MCF 10A (cell line): Measurements from ENCODE around the gene PLPP2. TPM values are rescaled to one million over a fixed set of nuclear protein-coding genes. Genes with fewer than 3 reads are reported as not detected.
"Not testable (repeated sequence)": the region's sequence is repeated elsewhere in the genome, so short reads cannot be mapped to it uniquely, and the experiment has no call there.

Experiments
- BruUV-seq: library from RNA; stranded (reverse); fragments of 400-500 nt; replicated peaks from 2 replicates; lab custom pipeline; 2021; lab: Mats Ljungman, UMichigan
- CTCF ChIA-PET: fragments of 300-600 bp; sonication (Branson Sonifier 250); formaldehyde crosslinking; extraction: SDS; loops from one replicate; lab custom pipeline; 2021; ENCODE audit warnings: antibody characterized with exemption, inconsistent platforms; lab: Yijun Ruan, JAX
- POLR2A ChIA-PET: fragments of 300-600, 350-650 bp; sonication (Branson Sonifier 250); formaldehyde crosslinking; extraction: SDS; loops from one replicate; lab custom pipeline; 2020; ENCODE audit warnings: antibody characterized with exemption, inconsistent platforms; lab: Yijun Ruan, JAX
- DNase-seq: peaks from one replicate; pipeline ENCODE4 v3.0.0-alpha.2; 2018; ENCODE audit not compliant: unreplicated experiment
- H3K27ac Mint-ChIP-seq: one replicate; pipeline ENCODE4 v1.8.0; 2022; ENCODE audit warnings: mild to moderate bottlenecking, low read depth, mixed read lengths; ENCODE audit not compliant: unreplicated experiment
- H3K27me3 Mint-ChIP-seq: one replicate; pipeline ENCODE4 v1.8.0; 2022; ENCODE audit warnings: mixed read lengths; ENCODE audit not compliant: insufficient read depth, unreplicated experiment
- H3K36me3 Mint-ChIP-seq: one replicate; pipeline ENCODE4 v1.8.0; 2022; ENCODE audit warnings: mild to moderate bottlenecking, moderate library complexity, mixed read lengths; ENCODE audit not compliant: insufficient read depth, unreplicated experiment
- H3K4me1 Mint-ChIP-seq: one replicate; pipeline ENCODE4 v1.8.0; 2022; ENCODE audit warnings: mixed read lengths; ENCODE audit not compliant: insufficient read depth, unreplicated experiment
- H3K4me3 Mint-ChIP-seq: one replicate; pipeline ENCODE4 v1.8.0; 2022; ENCODE audit warnings: mild to moderate bottlenecking, moderate library complexity, mixed read lengths; ENCODE audit not compliant: unreplicated experiment
- H3K9me3 Mint-ChIP-seq: one replicate; pipeline ENCODE4 v1.8.0; 2022; ENCODE audit warnings: mixed read lengths; ENCODE audit not compliant: unreplicated experiment
- intact Hi-C: fragments of 100-400 bp; cut with micrococcal nuclease; formaldehyde crosslinking; loops from 2 replicates; pipeline ENCODE4 v1.14.1; 2022
- total RNA-seq: library from RNA; stranded (reverse); gene quantifications from 2 replicates; pipeline ENCODE4 v1.2.3, GENCODE V29; 2022
- TF ChIP-seq, protein P1 (sequence below): fragments of 200-600 bp; IDR thresholded peaks from one replicate; pipeline ENCODE4 v1.8.0; 2022; ENCODE audit warnings: antibody characterized with exemption, mild to moderate bottlenecking; ENCODE audit not compliant: unreplicated experiment

Gene PLPP2
- total RNA-seq, 1 experiment from 2014 or later: 5.4 TPM

DNA sequence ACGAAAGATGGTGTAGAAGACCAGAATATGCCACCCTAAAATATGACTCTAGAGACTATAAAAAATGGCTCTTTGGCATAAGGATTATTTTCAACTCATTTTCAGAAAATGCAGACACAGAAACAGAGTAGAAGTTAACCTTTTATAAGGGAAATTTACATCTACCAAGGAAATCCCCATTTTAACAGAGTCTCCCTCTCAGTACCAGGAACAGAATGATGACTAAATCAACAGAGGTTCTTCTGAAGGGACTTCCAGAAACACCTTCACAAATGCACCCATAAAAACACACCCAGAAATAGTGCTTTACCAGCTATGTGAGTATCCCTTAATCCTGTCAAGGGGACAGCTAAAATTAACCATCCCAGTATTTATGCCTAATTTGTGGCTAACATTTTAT lies 29.1 kb downstream of the PLPP2 start:
- Mint-ChIP-seq H3K4me3 (no peak overlapping the region), H3K27ac (no peak overlapping the region), H3K4me1 (peaks cover 10% of the 10 kb centered on the region), H3K36me3 (no peaks in the 10 kb centered on the region), H3K9me3 (no peaks in the 10 kb centered on the region), H3K27me3 (peaks cover 42% of the 10 kb centered on the region)
- BruUV-seq: no TSS peak
- POLR2A ChIA-PET: no interaction called here
- CTCF ChIA-PET: no interaction called here
- intact Hi-C loops: no loop called here
- TF ChIP-seq, protein P1, sequence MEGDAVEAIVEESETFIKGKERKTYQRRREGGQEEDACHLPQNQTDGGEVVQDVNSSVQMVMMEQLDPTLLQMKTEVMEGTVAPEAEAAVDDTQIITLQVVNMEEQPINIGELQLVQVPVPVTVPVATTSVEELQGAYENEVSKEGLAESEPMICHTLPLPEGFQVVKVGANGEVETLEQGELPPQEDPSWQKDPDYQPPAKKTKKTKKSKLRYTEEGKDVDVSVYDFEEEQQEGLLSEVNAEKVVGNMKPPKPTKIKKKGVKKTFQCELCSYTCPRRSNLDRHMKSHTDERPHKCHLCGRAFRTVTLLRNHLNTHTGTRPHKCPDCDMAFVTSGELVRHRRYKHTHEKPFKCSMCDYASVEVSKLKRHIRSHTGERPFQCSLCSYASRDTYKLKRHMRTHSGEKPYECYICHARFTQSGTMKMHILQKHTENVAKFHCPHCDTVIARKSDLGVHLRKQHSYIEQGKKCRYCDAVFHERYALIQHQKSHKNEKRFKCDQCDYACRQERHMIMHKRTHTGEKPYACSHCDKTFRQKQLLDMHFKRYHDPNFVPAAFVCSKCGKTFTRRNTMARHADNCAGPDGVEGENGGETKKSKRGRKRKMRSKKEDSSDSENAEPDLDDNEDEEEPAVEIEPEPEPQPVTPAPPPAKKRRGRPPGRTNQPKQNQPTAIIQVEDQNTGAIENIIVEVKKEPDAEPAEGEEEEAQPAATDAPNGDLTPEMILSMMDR: no peak
- DNase-seq: no peak

DNA sequence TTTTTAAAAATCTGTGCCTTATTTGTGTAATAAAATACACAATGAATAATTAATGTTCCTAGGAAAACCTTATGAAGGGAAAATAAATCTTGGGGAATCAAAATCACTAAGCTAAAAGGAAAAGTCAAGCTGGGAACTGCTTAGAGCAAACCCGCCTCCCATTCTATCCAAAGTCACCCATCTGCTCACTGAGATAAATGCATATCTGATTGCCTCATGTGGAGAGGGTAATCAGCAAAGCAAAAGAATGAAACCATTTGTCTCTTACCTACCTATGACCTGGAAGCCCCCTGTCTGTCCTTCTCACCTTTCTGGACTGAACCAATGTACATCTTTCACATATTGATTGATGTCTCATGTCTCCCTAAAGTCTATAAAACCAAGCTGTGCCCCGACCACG lies 34.4 kb downstream of the PLPP2 start:
- intact Hi-C loops, H3K27ac Mint-ChIP-seq, POLR2A ChIA-PET, H3K4me1 Mint-ChIP-seq, DNase-seq, BruUV-seq, H3K9me3 Mint-ChIP-seq, H3K36me3 Mint-ChIP-seq, H3K4me3 Mint-ChIP-seq: not testable (repeated sequence)
- peaks cover 70% of the 10 kb centered on the region for H3K27me3 Mint-ChIP-seq
- CTCF ChIA-PET: interaction anchor here (0.7 kb wide), 1 partner anchor 10 kb away, joined by 3 read pairs; no protein-coding TSS in a partner anchor

DNA sequence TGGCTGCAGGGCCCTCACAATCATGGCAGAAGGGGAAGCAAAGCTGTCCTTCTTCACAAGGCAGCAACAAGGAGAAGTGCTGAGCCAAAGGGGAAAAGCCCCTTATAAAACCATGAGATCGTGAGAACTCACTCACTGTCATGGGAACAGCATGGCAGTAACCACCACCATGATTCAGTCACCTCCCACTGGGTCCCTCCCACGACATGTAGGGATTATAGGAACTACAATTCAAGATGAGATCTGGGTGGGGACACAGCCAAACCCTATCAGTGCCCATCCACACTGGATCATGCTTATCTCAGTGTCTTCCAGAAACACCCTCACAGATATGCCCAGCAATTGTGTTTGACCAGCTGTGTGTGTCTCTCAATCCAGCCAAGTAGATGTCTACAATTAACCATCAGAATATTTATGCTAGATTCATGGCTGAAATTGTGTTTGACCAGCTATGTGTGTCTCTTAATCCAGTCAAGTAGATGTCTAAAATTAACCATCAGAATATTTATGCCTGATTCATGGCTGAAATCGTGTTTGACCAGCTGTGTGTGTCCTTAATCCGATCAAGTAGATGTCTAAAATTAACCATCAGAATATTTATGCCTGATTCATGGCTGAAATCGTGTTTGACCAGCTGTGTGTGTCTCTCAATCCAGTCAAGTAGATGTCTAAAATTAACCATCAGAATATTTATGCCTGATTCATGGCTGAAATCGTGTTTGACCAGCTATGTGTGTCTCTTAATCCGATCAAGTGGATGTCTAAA lies 38.6 kb downstream of the PLPP2 start:
- H3K9me3 Mint-ChIP-seq, intact Hi-C loops, H3K27ac Mint-ChIP-seq, POLR2A ChIA-PET, H3K4me1 Mint-ChIP-seq, H3K36me3 Mint-ChIP-seq, H3K4me3 Mint-ChIP-seq, CTCF ChIA-PET, DNase-seq, BruUV-seq: not testable (repeated sequence)
- H3K27me3 Mint-ChIP-seq: peaks cover 51% of the 10 kb centered on the region

DNA sequence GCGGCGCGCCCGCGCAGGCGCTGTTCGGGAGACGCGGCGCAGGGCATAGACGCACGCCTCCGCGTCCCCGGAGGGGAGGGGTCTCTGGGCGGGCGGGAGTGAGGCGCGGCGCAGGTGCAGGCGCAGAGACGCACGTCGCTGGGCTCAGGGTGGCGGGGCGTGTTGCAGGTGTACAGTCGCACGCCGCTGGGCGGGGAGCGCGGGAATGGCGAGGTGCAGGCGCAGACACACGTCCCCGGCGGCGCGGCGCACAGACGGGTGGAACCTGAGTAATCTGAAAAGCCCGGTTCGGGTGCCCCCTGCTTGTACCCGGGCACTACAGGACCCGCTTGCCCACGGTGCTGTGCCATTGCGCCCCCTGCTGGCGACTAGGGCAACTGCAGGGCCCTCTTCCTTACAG lies 44.7 kb downstream of the PLPP2 start:
- ChIA-PET POLR2A (no interaction called here), CTCF (no interaction called here)
- TF ChIP-seq, protein P1: no peak
- DNase-seq: no peak
- H3K4me1 Mint-ChIP-seq: no peaks in the 10 kb centered on the region
- no peak overlapping the region for H3K27ac Mint-ChIP-seq
- H3K36me3 Mint-ChIP-seq: no peaks in the 10 kb centered on the region
- intact Hi-C loops: no loop called here
- H3K4me3 Mint-ChIP-seq: no peak overlapping the region
- no peaks in the 10 kb centered on the region for H3K27me3 Mint-ChIP-seq
- no TSS peak for BruUV-seq
- H3K9me3 Mint-ChIP-seq: no peaks in the 10 kb centered on the region

DNA sequence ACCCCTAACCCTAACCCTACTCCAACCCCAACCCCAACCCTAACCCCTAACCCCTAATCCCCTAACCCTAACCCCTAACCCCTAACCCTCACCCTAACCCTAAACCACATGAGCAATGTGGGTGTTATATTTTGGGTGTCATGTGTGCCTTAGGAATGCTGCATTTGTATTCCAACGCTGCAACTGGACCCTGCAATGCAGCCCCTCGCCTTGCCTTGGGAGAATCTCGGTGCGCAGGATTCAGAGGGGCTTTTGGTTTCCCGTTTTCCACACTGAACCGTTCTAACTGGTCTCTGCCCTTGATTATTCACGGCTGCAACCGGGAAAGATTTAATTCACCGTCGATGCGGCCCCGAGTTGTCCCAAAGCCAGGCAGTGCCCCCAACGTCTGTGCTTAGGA lies 45.3 kb downstream of the PLPP2 start:
- H3K36me3 Mint-ChIP-seq, H3K27ac Mint-ChIP-seq, H3K9me3 Mint-ChIP-seq, POLR2A ChIA-PET, H3K4me3 Mint-ChIP-seq, H3K27me3 Mint-ChIP-seq, intact Hi-C loops, DNase-seq, BruUV-seq, H3K4me1 Mint-ChIP-seq, CTCF ChIA-PET: not testable (repeated sequence)
